Liver (tissue), 3 donors: Measurements from ENCODE around the gene PHF19.

Experiments used
- FOXA1 ChIP-seq: IDR thresholded peaks from 2 replicates; pipeline ENCODE4 v1.6.1; 2016; ENCODE audit warnings: antibody characterized with exemption
- JUND ChIP-seq, 2 donors: IDR thresholded peaks; 2 replicates each; pipeline ENCODE4 v1.6.1; 2016; ENCODE audit warnings: antibody characterized with exemption in 2 of 2
- RAD21 ChIP-seq, 2 donors: IDR thresholded peaks; 2 replicates each; pipeline ENCODE4 v1.6.1; 2016; ENCODE audit warnings: antibody characterized with exemption in 2 of 2, mild to moderate bottlenecking in 2 of 2
- TAF1 ChIP-seq: conservative IDR thresholded peaks from 2 replicates; pipeline ENCODE4 v1.6.1; 2016; ENCODE audit warnings: antibody characterized with exemption, mild to moderate bottlenecking
- YY1 ChIP-seq: IDR thresholded peaks from 2 replicates; pipeline ENCODE4 v1.6.1; 2016; ENCODE audit warnings: antibody characterized with exemption, mild to moderate bottlenecking
- TF ChIP-seq, protein P1 (sequence below): fragments of 150-350 bp; IDR thresholded peaks from 2 replicates; pipeline ENCODE4 v1.5.1; 2017; ENCODE audit warnings: improper control_type of control experiment, low read depth, low read length; ENCODE audit not compliant: missing input control
- TF ChIP-seq, protein P2 (sequence below): IDR thresholded peaks from 2 replicates; pipeline ENCODE4 v1.6.1; 2016; ENCODE audit warnings: antibody characterized with exemption, mild to moderate bottlenecking
- TF ChIP-seq, protein P3 (sequence below): IDR thresholded peaks from 2 replicates; pipeline ENCODE4 v1.6.1; 2016; ENCODE audit warnings: antibody characterized with exemption
- TF ChIP-seq, protein P4 (sequence below): IDR thresholded peaks from 2 replicates; pipeline ENCODE4 v1.6.1; 2016; ENCODE audit warnings: antibody characterized with exemption
- TF ChIP-seq, protein P5 (sequence below): IDR thresholded peaks from 2 replicates; pipeline ENCODE4 v1.6.1; 2016; ENCODE audit warnings: antibody characterized with exemption
- donor health status: healthy.
- donor health status: healthy.

DNA sequence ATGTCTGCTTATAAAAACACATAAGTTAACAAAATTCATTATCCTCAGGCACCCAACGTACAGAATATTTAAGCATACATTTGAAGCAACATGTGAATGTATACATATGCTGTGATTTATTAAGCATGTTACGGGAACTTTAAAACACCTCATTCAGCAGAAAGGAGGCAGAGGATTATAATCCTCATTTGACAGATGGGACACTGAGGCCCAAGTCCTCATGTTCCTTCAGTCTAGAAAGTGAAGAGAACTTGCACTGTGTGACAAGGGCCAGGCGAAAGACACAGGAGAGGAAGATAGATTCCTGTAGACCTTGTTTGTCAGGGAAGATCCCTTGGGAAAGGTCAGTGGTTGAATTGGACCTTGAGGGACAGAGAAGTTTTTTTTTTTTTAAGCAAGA is 26.7 kb downstream of the PHF19 start:
- TF ChIP-seq, protein P1, sequence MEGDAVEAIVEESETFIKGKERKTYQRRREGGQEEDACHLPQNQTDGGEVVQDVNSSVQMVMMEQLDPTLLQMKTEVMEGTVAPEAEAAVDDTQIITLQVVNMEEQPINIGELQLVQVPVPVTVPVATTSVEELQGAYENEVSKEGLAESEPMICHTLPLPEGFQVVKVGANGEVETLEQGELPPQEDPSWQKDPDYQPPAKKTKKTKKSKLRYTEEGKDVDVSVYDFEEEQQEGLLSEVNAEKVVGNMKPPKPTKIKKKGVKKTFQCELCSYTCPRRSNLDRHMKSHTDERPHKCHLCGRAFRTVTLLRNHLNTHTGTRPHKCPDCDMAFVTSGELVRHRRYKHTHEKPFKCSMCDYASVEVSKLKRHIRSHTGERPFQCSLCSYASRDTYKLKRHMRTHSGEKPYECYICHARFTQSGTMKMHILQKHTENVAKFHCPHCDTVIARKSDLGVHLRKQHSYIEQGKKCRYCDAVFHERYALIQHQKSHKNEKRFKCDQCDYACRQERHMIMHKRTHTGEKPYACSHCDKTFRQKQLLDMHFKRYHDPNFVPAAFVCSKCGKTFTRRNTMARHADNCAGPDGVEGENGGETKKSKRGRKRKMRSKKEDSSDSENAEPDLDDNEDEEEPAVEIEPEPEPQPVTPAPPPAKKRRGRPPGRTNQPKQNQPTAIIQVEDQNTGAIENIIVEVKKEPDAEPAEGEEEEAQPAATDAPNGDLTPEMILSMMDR = no peak
- TF ChIP-seq JUND (IDR thresholded peaks at IDR 0.05) (no peak), TAF1 (no peak), YY1 (no peak), RAD21 (IDR thresholded peaks at IDR 0.05) (no peak), FOXA1 (no peak)
- TF ChIP-seq, protein P2, sequence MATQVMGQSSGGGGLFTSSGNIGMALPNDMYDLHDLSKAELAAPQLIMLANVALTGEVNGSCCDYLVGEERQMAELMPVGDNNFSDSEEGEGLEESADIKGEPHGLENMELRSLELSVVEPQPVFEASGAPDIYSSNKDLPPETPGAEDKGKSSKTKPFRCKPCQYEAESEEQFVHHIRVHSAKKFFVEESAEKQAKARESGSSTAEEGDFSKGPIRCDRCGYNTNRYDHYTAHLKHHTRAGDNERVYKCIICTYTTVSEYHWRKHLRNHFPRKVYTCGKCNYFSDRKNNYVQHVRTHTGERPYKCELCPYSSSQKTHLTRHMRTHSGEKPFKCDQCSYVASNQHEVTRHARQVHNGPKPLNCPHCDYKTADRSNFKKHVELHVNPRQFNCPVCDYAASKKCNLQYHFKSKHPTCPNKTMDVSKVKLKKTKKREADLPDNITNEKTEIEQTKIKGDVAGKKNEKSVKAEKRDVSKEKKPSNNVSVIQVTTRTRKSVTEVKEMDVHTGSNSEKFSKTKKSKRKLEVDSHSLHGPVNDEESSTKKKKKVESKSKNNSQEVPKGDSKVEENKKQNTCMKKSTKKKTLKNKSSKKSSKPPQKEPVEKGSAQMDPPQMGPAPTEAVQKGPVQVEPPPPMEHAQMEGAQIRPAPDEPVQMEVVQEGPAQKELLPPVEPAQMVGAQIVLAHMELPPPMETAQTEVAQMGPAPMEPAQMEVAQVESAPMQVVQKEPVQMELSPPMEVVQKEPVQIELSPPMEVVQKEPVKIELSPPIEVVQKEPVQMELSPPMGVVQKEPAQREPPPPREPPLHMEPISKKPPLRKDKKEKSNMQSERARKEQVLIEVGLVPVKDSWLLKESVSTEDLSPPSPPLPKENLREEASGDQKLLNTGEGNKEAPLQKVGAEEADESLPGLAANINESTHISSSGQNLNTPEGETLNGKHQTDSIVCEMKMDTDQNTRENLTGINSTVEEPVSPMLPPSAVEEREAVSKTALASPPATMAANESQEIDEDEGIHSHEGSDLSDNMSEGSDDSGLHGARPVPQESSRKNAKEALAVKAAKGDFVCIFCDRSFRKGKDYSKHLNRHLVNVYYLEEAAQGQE = no peak
- TF ChIP-seq, protein P3, sequence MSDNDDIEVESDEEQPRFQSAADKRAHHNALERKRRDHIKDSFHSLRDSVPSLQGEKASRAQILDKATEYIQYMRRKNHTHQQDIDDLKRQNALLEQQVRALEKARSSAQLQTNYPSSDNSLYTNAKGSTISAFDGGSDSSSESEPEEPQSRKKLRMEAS = no peak
- TF ChIP-seq, protein P4, sequence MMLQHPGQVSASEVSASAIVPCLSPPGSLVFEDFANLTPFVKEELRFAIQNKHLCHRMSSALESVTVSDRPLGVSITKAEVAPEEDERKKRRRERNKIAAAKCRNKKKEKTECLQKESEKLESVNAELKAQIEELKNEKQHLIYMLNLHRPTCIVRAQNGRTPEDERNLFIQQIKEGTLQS = no peak
- TF ChIP-seq, protein P5, sequence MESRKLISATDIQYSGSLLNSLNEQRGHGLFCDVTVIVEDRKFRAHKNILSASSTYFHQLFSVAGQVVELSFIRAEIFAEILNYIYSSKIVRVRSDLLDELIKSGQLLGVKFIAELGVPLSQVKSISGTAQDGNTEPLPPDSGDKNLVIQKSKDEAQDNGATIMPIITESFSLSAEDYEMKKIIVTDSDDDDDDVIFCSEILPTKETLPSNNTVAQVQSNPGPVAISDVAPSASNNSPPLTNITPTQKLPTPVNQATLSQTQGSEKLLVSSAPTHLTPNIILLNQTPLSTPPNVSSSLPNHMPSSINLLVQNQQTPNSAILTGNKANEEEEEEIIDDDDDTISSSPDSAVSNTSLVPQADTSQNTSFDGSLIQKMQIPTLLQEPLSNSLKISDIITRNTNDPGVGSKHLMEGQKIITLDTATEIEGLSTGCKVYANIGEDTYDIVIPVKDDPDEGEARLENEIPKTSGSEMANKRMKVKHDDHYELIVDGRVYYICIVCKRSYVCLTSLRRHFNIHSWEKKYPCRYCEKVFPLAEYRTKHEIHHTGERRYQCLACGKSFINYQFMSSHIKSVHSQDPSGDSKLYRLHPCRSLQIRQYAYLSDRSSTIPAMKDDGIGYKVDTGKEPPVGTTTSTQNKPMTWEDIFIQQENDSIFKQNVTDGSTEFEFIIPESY = no peak
